DND-41 (cell line): Measurements from ENCODE around the gene TYW1B.
A peak's percentile ranks its signal among the peaks of the same experiment; 100 is the strongest.
"Not testable (repeated sequence)": the region's sequence is repeated elsewhere in the genome, so short reads cannot be mapped to it uniquely, and the experiment has no call there.

Experiments used
- ATAC-seq: fragments of 200-7000 bp; cut with Tn5 transposase; 3 replicates; pipeline ENCODE4 v1.9.1; 2021; ENCODE audit warnings: low read depth; ENCODE audit not compliant: insufficient read depth
- DNase-seq: peaks from one replicate; pipeline ENCODE4 v3.0.0-alpha.2; 2020
- H2AFZ ChIP-seq: 2 replicates; pipeline ENCODE4 v1.6.0; 2012; ENCODE audit warnings: low read depth, low read length
- H3K27ac ChIP-seq: 2 replicates; pipeline ENCODE4 v1.5.1; 2012; ENCODE audit warnings: low read length, inconsistent platforms
- H3K27me3 ChIP-seq: fragments of 200-600 bp; sonication (generic); 2 replicates; pipeline ENCODE4 v1.6.0; 2012; ENCODE audit warnings: low read length, mild to moderate bottlenecking, inconsistent platforms; ENCODE audit not compliant: insufficient read depth, poor library complexity
- H3K36me3 ChIP-seq: 2 replicates; pipeline ENCODE4 v1.5.1; 2012; ENCODE audit warnings: low read length, inconsistent platforms; ENCODE audit not compliant: insufficient read depth
- H3K4me1 ChIP-seq: 2 replicates; pipeline ENCODE4 v1.5.1; 2012; ENCODE audit warnings: mild to moderate bottlenecking, low read length; ENCODE audit not compliant: insufficient read depth
- H3K4me2 ChIP-seq: 2 replicates; pipeline ENCODE4 v1.6.0; 2012; ENCODE audit warnings: mild to moderate bottlenecking, moderate library complexity, low read length, inconsistent platforms; ENCODE audit not compliant: insufficient read depth
- H3K4me3 ChIP-seq, 2 experiments: fragments of 200-600 bp in 1 of 2; shearing (Covaris generic) in 1 of 2; 2 replicates each; pipeline ENCODE4 v1.5.1; 2012 to 2016; ENCODE audit warnings: inconsistent platforms in 2 of 2, low read length in 2 of 2, mild to moderate bottlenecking in 2 of 2, low read depth in 1 of 2, moderate library complexity in 1 of 2
- H3K79me2 ChIP-seq: 2 replicates; pipeline ENCODE4 v1.6.0; 2012; ENCODE audit warnings: low read length, inconsistent platforms; ENCODE audit not compliant: insufficient read depth
- H3K9ac ChIP-seq: 2 replicates; pipeline ENCODE4 v1.6.0; 2012; ENCODE audit warnings: low read depth, mild to moderate bottlenecking, inconsistent platforms, low read length, moderate library complexity
- H3K9me3 ChIP-seq: 2 replicates; pipeline ENCODE4 v1.5.1; 2012; ENCODE audit warnings: low read length, moderate library complexity, mild to moderate bottlenecking, inconsistent platforms; ENCODE audit not compliant: insufficient read depth, severe bottlenecking
- H4K20me1 ChIP-seq: 2 replicates; pipeline ENCODE4 v1.6.0; 2012; ENCODE audit warnings: low read length; ENCODE audit not compliant: insufficient read depth

The TYW1B gene

DNA sequence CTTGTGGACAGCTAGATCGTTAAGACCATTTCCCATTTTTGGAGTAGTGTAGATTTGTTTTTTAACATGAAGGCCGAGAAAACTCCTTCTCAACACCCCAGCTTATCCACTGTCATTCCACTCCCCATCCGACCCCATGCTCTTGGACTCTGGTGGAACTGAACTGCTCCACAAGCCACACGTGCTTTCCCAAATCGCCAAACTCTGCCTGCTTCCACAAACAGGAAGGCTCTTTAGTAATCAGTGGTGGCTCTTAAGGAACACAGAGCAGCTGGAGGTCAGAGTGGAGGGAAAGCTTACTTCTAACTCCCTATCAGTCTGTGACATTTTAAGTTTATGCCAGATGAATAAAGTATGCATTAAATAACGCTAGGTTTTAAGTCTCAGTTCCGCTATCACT is 159.6 kb downstream of the TYW1B start:
- H3K9me3 ChIP-seq, H4K20me1 ChIP-seq, H3K4me1 ChIP-seq, H3K36me3 ChIP-seq, H3K4me2 ChIP-seq, DNase-seq, H3K27me3 ChIP-seq, H3K27ac ChIP-seq, H3K4me3 ChIP-seq, H2AFZ ChIP-seq, ATAC-seq, H3K79me2 ChIP-seq, H3K9ac ChIP-seq: not testable (repeated sequence)

DNA sequence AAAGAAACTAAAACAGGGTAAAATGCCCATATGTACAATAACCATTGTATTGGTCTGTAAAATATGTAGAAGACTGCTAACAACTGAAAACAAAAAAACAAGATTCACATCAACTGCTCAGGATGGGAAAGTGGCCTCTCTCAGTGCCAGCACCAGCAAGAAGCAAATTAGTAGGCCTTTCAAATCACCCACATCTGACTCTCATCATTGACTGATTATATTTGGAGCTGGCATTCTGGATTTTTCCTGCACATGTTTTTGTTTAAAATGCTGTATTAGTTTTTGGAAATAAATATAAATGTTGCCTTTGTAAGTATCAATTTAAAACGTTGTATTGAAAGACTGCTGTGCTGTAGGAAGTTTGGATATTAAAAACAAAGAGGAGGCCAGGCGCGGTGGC is 161.0 kb downstream of the TYW1B start:
- ATAC-seq, H3K36me3 ChIP-seq, H3K4me2 ChIP-seq, H3K4me1 ChIP-seq, H4K20me1 ChIP-seq, DNase-seq, H2AFZ ChIP-seq, H3K4me3 ChIP-seq, H3K27me3 ChIP-seq, H3K27ac ChIP-seq, H3K9me3 ChIP-seq, H3K79me2 ChIP-seq, H3K9ac ChIP-seq: not testable (repeated sequence)

DNA sequence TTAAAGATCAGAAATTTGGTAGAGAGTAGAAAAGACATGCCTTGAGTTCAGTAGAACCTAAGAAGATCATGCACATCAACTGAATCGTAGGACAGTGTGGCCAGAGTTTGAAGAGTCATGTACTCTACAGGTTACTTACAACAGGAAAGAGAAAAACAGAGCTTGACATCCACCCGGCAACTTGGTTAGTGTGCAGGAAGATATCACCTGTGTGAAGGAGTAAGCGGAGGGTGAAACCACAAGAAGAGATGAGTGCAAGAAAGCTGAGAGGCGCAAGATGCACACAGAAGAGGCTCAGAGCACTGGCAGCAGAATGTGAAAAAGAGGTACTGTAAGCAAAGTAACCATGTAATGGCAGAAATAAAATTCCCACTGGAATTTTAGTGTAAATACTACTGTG is 179.4 kb downstream of the TYW1B start:
- not testable (repeated sequence) for H3K79me2 ChIP-seq, H3K36me3 ChIP-seq, H3K4me3 ChIP-seq

DNA sequence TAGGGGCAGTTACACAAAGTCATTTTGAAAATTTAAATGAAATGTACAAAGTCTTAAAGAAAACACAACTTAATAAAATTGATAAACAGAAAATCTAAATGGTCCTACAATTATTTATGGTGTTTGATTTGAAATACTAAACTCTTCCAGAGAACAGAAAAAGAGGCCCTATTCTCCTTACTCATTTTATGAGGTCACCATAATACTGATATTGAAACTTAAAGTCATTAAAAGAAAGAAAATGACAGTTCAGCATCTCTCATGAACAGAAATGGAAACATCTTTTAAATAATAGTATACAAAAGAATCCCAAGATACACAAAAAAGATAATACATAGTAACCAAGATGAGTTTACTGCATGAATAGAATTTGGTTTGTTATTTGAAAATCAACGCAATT is 184.3 kb downstream of the TYW1B start:
- H3K36me3 ChIP-seq, H3K79me2 ChIP-seq, H3K9ac ChIP-seq, H3K4me2 ChIP-seq, DNase-seq, H3K4me1 ChIP-seq, H3K4me3 ChIP-seq, H4K20me1 ChIP-seq, ATAC-seq, H3K27ac ChIP-seq, H3K9me3 ChIP-seq, H3K27me3 ChIP-seq, H2AFZ ChIP-seq: not testable (repeated sequence)

More for the DNA sequence above, 179.4 kb downstream of the TYW1B start:
- not testable (repeated sequence) for DNase-seq, H3K27me3 ChIP-seq, H3K4me1 ChIP-seq, H3K9me3 ChIP-seq, H4K20me1 ChIP-seq, H2AFZ ChIP-seq, H3K4me2 ChIP-seq, H3K27ac ChIP-seq, H3K9ac ChIP-seq
- peak; percentile 40; the same call in 2 of the 3 replicates for ATAC-seq

DNA sequence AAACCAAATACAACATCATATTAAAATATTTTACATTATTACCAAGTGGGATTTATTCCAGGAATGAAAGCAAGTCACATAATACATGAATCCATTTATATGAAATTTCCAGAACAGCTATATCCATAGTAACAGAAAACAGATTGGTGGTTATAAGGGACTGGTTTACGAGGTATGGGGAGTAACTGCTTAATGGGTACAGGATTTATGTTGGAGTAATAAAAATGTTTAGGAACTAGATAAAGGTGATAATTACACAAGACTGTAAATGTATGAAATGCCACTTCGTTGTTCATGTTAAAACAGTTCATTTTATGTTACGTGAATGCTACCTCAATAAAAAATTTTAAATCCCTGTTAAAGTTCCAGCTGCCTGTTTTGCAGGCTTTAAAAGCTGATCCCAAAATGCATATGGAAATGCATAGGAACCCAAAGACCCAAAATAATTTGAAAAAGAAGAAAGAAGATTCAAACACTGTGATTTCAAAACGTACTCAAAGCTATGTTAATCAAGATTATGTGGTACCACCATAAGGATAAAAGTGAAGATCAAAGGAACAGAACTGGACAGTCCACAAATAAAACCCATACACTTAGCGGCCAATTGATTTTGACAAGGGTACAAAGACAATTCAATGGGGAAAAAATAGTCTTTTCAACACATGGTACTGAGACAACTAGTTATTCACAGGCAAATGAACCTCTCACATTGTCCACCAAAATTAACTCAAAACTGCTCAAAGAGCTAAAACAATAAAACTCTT is 186.3 kb downstream of the TYW1B start:
- not testable (repeated sequence) for H3K27me3 ChIP-seq, ATAC-seq, H3K9ac ChIP-seq, DNase-seq, H2AFZ ChIP-seq, H3K9me3 ChIP-seq, H3K4me1 ChIP-seq, H3K79me2 ChIP-seq, H4K20me1 ChIP-seq, H3K4me2 ChIP-seq, H3K36me3 ChIP-seq, H3K4me3 ChIP-seq, H3K27ac ChIP-seq

DNA sequence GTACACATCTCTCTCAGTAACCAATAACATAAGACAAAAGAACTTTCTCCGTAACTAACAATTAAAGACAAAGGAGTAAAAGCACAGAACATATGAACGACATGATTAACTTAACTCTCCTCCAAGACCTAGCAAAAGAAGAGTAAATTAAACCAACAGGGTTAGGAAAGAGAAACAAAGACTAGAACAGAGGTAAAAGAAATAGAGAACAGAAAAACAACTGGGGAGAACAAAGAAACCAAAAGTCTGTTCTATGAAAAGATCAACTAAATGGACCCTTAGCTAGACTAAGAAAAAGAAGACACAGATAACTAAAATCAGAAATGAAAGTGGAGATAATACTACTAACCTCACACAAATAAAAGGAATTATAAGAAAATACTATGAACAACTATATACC is 187.3 kb downstream of the TYW1B start:
- H3K36me3 ChIP-seq, H3K79me2 ChIP-seq, H3K4me1 ChIP-seq, ATAC-seq, H3K9me3 ChIP-seq, H2AFZ ChIP-seq, H3K27me3 ChIP-seq, H3K27ac ChIP-seq, H3K4me2 ChIP-seq, H4K20me1 ChIP-seq, H3K4me3 ChIP-seq, H3K9ac ChIP-seq, DNase-seq: not testable (repeated sequence)
